ENCODE measurements around the gene LDB1. TPM values are rescaled to one million over a fixed set of nuclear protein-coding genes. Genes with fewer than 3 reads are reported as not detected.

LDB1 gene
- total RNA-seq, 4 donors from 2014 or later: 26.2 to 54.0 (median 27.3) TPM

DNA sequence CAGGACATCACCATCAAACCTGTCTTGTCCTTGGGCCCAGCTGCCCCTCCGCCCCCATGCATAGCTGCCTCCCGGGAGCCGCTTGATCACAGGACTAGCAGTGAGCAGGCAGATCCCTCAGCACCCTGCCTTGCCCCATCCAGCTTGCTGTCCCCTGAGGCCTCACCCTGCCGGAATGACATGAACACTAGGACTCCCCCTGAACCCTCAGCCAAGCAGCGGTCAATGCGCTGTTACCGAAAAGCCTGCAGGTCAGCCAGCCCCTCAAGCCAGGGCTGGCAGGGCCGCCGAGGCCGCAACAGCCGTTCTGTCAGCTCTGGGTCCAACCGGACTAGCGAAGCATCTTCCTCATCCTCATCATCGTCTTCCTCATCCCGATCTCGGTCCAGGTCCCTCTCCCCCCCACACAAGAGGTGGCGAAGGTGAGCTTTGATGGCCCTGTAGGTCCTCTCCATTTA, 26.8 kb upstream of the LDB1 start:
- intact Hi-C loops (cut with DNase I): no loop called here
- no peaks in the 10 kb centered on the region for H3K9me3 ChIP-seq
- DNase-seq: no peak
- H3K27me3 ChIP-seq: no peaks in the 10 kb centered on the region
- H3K4me1 ChIP-seq: peaks cover 0 to 11% (median 7%) of the 10 kb centered on the region in 3 donors
- TF ChIP-seq, protein P1, sequence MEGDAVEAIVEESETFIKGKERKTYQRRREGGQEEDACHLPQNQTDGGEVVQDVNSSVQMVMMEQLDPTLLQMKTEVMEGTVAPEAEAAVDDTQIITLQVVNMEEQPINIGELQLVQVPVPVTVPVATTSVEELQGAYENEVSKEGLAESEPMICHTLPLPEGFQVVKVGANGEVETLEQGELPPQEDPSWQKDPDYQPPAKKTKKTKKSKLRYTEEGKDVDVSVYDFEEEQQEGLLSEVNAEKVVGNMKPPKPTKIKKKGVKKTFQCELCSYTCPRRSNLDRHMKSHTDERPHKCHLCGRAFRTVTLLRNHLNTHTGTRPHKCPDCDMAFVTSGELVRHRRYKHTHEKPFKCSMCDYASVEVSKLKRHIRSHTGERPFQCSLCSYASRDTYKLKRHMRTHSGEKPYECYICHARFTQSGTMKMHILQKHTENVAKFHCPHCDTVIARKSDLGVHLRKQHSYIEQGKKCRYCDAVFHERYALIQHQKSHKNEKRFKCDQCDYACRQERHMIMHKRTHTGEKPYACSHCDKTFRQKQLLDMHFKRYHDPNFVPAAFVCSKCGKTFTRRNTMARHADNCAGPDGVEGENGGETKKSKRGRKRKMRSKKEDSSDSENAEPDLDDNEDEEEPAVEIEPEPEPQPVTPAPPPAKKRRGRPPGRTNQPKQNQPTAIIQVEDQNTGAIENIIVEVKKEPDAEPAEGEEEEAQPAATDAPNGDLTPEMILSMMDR (IDR thresholded peaks at IDR 0.05): no peak
- no peak for TF ChIP-seq POLR2A (IDR thresholded peaks at IDR 0.05)
- no peak overlapping the region for H3K4me3 ChIP-seq
- WGBS, 2 donors: 91 to 94% methylated on average over 6 to 11 of the region's 17 CpGs
- no peak overlapping the region for H3K27ac ChIP-seq
- H3K36me3 ChIP-seq: peaks cover 14 to 90% (median 34%) of the 10 kb centered on the region in 3 donors

DNA sequence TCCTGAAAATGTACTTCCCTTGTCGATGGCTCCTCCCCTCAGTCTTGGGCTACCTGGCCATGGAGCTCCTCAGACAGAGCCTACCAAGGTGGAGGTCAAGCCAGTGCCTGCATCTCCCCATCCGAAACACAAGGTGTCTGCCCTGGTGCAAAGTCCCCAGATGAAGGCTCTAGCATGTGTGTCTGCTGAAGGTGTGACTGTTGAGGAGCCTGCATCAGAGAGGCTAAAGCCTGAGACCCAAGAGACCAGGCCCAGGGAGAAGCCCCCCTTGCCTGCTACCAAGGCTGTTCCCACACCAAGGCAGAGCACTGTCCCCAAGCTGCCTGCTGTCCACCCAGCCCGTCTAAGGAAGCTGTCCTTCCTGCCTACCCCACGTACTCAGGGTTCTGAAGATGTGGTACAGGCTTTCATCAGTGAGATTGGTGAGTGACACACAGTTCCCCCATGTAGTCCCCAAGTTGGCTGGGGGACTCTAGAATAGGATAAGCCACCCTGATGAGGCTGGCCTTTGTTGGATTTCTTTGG, 21.5 kb upstream of the LDB1 start:
- Histone ChIP-seq H3K4me3 (no peak overlapping the region), H3K9me3 (no peaks in the 10 kb centered on the region), H3K4me1 (peaks cover 5 to 20% (median 6%) of the 10 kb centered on the region in 3 donors), H3K27me3 (no peaks in the 10 kb centered on the region), H3K36me3 (peaks cover 47 to 93% (median 50%) of the 10 kb centered on the region in 3 donors), H3K27ac (no peak overlapping the region)
- intact Hi-C loops (cut with DNase I): no loop called here
- DNase-seq: no peak
- 93 to 100% methylated on average over 1 to 2 of the region's 4 CpGs for WGBS, 2 donors
- no peak for TF ChIP-seq POLR2A (IDR thresholded peaks at IDR 0.05)
- TF ChIP-seq, protein P1 (IDR thresholded peaks at IDR 0.05): no peak

DNA sequence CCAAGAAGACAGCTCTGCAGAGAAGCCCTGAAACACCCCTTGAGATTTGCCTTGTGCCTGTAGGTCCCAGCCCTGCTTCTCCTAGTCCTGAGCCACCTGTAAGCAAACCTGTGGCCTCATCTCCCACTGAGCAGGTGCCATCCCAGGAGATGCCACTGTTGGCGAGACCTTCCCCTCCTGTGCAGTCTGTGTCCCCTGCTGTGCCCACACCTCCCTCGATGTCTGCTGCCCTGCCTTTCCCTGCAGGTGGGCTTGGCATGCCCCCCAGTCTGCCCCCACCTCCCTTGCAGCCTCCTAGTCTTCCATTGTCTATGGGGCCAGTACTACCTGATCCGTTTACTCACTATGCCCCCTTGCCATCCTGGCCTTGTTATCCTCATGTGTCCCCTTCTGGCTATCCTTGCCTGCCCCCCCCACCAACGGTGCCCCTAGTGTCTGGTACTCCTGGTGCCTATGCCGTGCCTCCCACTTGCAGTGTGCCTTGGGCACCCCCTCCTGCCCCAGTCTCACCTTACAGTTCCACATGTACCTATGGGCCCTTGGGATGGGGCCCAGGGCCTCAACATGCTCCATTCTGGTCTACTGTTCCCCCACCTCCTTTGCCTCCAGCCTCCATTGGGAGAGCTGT, 20.9 kb upstream of the LDB1 start:
- Histone ChIP-seq H3K27me3 (no peaks in the 10 kb centered on the region), H3K27ac (no peak overlapping the region), H3K36me3 (peaks cover 42 to 86% (median 50%) of the 10 kb centered on the region in 3 donors), H3K4me1 (peaks cover 11 to 26% (median 12%) of the 10 kb centered on the region in 3 donors), H3K9me3 (no peaks in the 10 kb centered on the region), H3K4me3 (no peak overlapping the region)
- DNase-seq: no peak
- intact Hi-C loops (cut with DNase I): no loop called here
- TF ChIP-seq POLR2A (IDR thresholded peaks at IDR 0.05): no peak
- TF ChIP-seq, protein P1 (IDR thresholded peaks at IDR 0.05): no peak
- 86 to 96% methylated on average over 5 of the region's 5 CpGs for WGBS, 2 donors

DNA sequence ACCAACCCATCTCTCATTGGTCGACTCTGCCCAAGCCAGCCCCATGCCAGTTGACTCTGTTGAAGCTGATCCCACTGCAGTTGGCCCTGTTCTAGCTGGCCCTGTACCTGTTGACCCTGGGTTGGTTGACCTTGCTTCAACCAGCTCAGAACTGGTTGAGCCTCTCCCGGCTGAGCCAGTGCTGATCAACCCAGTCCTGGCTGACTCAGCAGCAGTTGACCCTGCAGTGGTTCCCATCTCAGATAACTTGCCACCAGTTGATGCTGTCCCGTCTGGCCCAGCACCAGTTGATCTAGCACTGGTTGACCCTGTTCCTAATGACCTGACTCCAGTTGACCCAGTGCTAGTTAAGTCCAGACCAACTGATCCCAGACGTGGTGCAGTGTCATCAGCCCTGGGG, 20.1 kb upstream of the LDB1 start:
- TF ChIP-seq POLR2A (IDR thresholded peaks at IDR 0.05): no peak
- TF ChIP-seq, protein P1 (IDR thresholded peaks at IDR 0.05): no peak
- Histone ChIP-seq H3K4me3 (no peak overlapping the region), H3K9me3 (no peaks in the 10 kb centered on the region), H3K36me3 (peaks cover 42 to 78% (median 50%) of the 10 kb centered on the region in 3 donors), H3K27me3 (no peaks in the 10 kb centered on the region), H3K4me1 (peaks cover 18 to 34% (median 20%) of the 10 kb centered on the region in 3 donors), H3K27ac (no peak overlapping the region)
- intact Hi-C loops (cut with DNase I): no loop called here
- whole genome bisulfite sequencing, 2 donors: 72 to 86% methylated on average over 2 to 3 of the region's 4 CpGs
- no peak for DNase-seq

DNA sequence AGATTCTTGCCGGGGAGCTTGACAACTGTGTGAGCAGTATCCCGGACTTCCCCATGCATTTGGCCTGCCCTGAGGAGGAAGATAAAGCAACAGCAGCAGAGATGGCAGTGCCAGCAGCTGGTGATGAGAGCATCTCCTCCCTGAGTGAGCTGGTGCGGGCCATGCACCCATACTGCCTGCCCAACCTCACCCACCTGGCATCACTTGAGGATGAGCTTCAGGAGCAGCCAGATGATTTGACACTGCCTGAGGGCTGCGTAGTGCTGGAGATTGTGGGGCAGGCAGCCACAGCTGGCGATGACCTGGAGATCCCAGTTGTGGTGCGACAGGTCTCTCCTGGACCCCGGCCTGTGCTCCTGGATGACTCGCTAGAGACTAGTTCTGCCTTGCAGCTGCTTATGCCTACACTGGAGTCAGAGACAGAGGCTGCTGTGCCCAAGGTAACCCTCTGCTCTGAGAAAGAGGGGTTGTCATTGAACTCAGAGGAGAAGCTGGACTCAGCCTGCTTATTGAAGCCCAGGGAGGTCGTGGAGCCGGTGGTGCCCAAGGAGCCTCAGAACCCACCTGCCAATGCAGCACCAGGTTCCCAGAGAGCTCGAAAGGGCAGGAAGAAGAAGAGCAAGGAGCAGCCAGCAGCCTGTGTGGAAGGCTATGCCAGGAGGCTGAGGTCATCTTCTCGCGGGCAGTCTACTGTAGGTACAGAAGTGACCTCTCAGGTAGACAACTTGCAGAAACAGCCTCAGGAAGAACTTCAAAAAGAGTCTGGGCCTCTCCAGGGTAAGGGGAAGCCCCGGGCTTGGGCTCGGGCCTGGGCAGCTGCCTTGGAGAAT, 19.3 kb upstream of the LDB1 start:
- intact Hi-C loops (cut with DNase I): no loop called here
- WGBS, 2 donors: 71 to 89% methylated on average over 4 to 8 of the region's 15 CpGs
- no peaks in the 10 kb centered on the region for H3K27me3 ChIP-seq
- H3K9me3 ChIP-seq: no peaks in the 10 kb centered on the region
- no peak overlapping the region for H3K4me3 ChIP-seq
- peaks cover 42 to 71% (median 50%) of the 10 kb centered on the region in 3 donors for H3K36me3 ChIP-seq
- H3K27ac ChIP-seq: no peak overlapping the region
- DNase-seq: no peak
- H3K4me1 ChIP-seq: peaks cover 26 to 42% (median 26%) of the 10 kb centered on the region in 3 donors
- TF ChIP-seq, protein P1 (IDR thresholded peaks at IDR 0.05): no peak
- no peak for TF ChIP-seq POLR2A (IDR thresholded peaks at IDR 0.05)
